H1 (cell line): ENCODE measurements around the gene ATXN7. TPM values are rescaled to one million over a fixed set of nuclear protein-coding genes. Genes with fewer than 3 reads are reported as not detected.

ENCODE experiments used
- CTCF ChIA-PET: fragments of 300-600 bp; sonication (Branson Sonifier 250); formaldehyde crosslinking; loops from one replicate; lab custom pipeline; 2021; ENCODE audit not compliant: partially characterized antibody; lab: Charles Lee
- POLR2A ChIA-PET: fragments of 300-600 bp; sonication (Branson Sonifier 250); formaldehyde crosslinking; loops from one replicate; lab custom pipeline; 2021; ENCODE audit warnings: inconsistent platforms; ENCODE audit not compliant: partially characterized antibody; lab: Charles Lee
- DNase-seq, 2 experiments: peaks; one replicate each; pipeline versions ENCODE4 v3.0.0 to v3.0.0-alpha.2; 2010 to 2022; ENCODE audit warnings: low spot score in 2 of 2, low read depth in 1 of 2, mixed read lengths in 1 of 2
- FAIRE-seq: peaks from 2 replicates; lab custom pipeline; 2011; peaks lifted over from hg19 to GRCh38; lab: Jason Lieb, UNC
- H2AFZ ChIP-seq: 2 replicates; pipeline ENCODE4 v1.8.1; 2012; ENCODE audit warnings: low read length, inconsistent platforms
- H2AK5ac ChIP-seq: 2 replicates; pipeline ENCODE4 v1.6.1; 2013; ENCODE audit warnings: low read depth, low read length
- H2BK120ac ChIP-seq: replicated peaks from 2 replicates; pipeline ENCODE3; 2013; ENCODE audit warnings: low read depth, low read length, inconsistent platforms
- H2BK12ac ChIP-seq: 2 replicates; pipeline ENCODE4 v1.6.1; 2013; ENCODE audit warnings: low read depth, low read length
- H2BK15ac ChIP-seq: 2 replicates; pipeline ENCODE4 v1.6.1; 2013; ENCODE audit warnings: low read length
- H2BK20ac ChIP-seq: 2 replicates; pipeline ENCODE4 v1.6.1; 2013; ENCODE audit warnings: low read length
- H2BK5ac ChIP-seq: 2 replicates; pipeline ENCODE4 v1.6.1; 2013; ENCODE audit warnings: low read depth, low read length
- H3K14ac ChIP-seq: 2 replicates; pipeline ENCODE4 v1.6.1; 2013; ENCODE audit warnings: inconsistent platforms; ENCODE audit not compliant: insufficient read length
- H3K18ac ChIP-seq: 2 replicates; pipeline ENCODE4 v1.6.1; 2013; ENCODE audit warnings: low read length; ENCODE audit errors: extremely low read depth
- H3K23ac ChIP-seq: 2 replicates; pipeline ENCODE4 v1.6.1; 2013; ENCODE audit warnings: inconsistent platforms; ENCODE audit not compliant: insufficient read length
- H3K23me2 ChIP-seq: 2 replicates; pipeline ENCODE4 v1.6.1; 2013; ENCODE audit warnings: low read depth, low read length
- H3K27ac ChIP-seq: 2 replicates; pipeline ENCODE4 v1.6.1; 2011; ENCODE audit warnings: low read depth, low read length, inconsistent platforms
- H3K27me3 ChIP-seq, 4 experiments: replicated peaks in 1 of 4; 1 replicate in 1 of 4; 2 replicates in 3 of 4; pipeline versions ENCODE4 v1.6.1 to v1.8.1; 2011 to 2013; ENCODE audit warnings: low read length in 3 of 4, mild to moderate bottlenecking in 3 of 4, inconsistent platforms in 2 of 4, mixed read lengths in 2 of 4, moderate library complexity in 1 of 4; ENCODE audit not compliant: control insufficient read depth in 3 of 4, insufficient read depth in 3 of 4; ENCODE audit errors: extremely low read depth in 1 of 4
- H3K36me3 ChIP-seq, 4 experiments: 2 replicates each; pipeline versions ENCODE4 v1.6.1 to v1.8.1; 2011 to 2013; ENCODE audit warnings: mild to moderate bottlenecking in 4 of 4, low read length in 3 of 4, moderate library complexity in 2 of 4, control low read depth in 1 of 4, inconsistent platforms in 1 of 4; ENCODE audit not compliant: insufficient read depth in 4 of 4, control insufficient read depth in 2 of 4
- H3K4ac ChIP-seq: replicated peaks from 2 replicates; pipeline ENCODE3; 2013; ENCODE audit warnings: low read length, low read depth, mixed read lengths, inconsistent platforms; ENCODE audit not compliant: insufficient read length
- H3K4me1 ChIP-seq, 4 experiments: replicated peaks in 1 of 4; 1 replicate in 1 of 4; 2 replicates in 3 of 4; pipeline versions ENCODE4 v1.6.1 to v1.8.1; 2011 to 2013; ENCODE audit warnings: low read length in 3 of 4, inconsistent platforms in 2 of 4, mixed read lengths in 1 of 4; ENCODE audit not compliant: insufficient read depth in 4 of 4, control insufficient read depth in 3 of 4
- H3K4me2 ChIP-seq, 2 experiments: 2 replicates each; pipeline versions ENCODE4 v1.6.1 to v1.8.1; 2011 to 2013; ENCODE audit warnings: low read depth in 2 of 2, low read length in 2 of 2, control low read depth in 1 of 2, inconsistent platforms in 1 of 2, mild to moderate bottlenecking in 1 of 2; ENCODE audit not compliant: insufficient read depth in 1 of 2
- H3K4me3 ChIP-seq, 4 experiments: fragments of 200-600, 300-600 bp in 1 of 4; sonication (generic), shearing (Covaris generic), sonication (Bioruptor Twin) in 1 of 4; 2 replicates each; pipeline versions ENCODE4 v1.5.1 to v1.8.1; 2011 to 2016; ENCODE audit warnings: low read length in 4 of 4, low read depth in 3 of 4, control low read depth in 2 of 4, inconsistent platforms in 2 of 4, mild to moderate bottlenecking in 2 of 4, mixed read lengths in 1 of 4, moderate library complexity in 1 of 4; ENCODE audit not compliant: insufficient read depth in 2 of 4; ENCODE audit errors: extremely low read depth in 1 of 4
- H3K56ac ChIP-seq: replicated peaks from 2 replicates; pipeline ENCODE3; 2013; ENCODE audit warnings: low read depth, mild to moderate bottlenecking, mixed read lengths, low read length, inconsistent platforms; ENCODE audit not compliant: insufficient read length
- H3K79me1 ChIP-seq: 2 replicates; pipeline ENCODE4 v1.6.1; 2013; ENCODE audit warnings: low read depth, low read length, control low read depth
- H3K79me2 ChIP-seq, 2 experiments: 2 replicates each; pipeline versions ENCODE4 v1.6.1 to v1.8.1; 2012 to 2013; ENCODE audit warnings: low read length in 2 of 2, mild to moderate bottlenecking in 2 of 2, inconsistent platforms in 1 of 2; ENCODE audit not compliant: insufficient read depth in 2 of 2, control insufficient read depth in 1 of 2
- H3K9ac ChIP-seq, 4 experiments: replicated peaks in 1 of 4; 1 replicate in 1 of 4; 2 replicates in 3 of 4; pipeline versions ENCODE4 v1.6.1 to v1.8.1; 2011 to 2013; ENCODE audit warnings: low read depth in 3 of 4, low read length in 3 of 4, control low read depth in 2 of 4, mild to moderate bottlenecking in 2 of 4, moderate library complexity in 2 of 4, inconsistent platforms in 1 of 4; ENCODE audit errors: extremely low read depth in 1 of 4
- H3K9me3 ChIP-seq, 2 experiments: 2 replicates each; pipeline versions ENCODE4 v1.6.1 to v1.8.1; 2012 to 2013; ENCODE audit warnings: mild to moderate bottlenecking in 2 of 2, moderate library complexity in 2 of 2, control low read depth in 1 of 2, inconsistent platforms in 1 of 2, low read depth in 1 of 2, low read length in 1 of 2, mixed read lengths in 1 of 2; ENCODE audit not compliant: insufficient read depth in 2 of 2
- H4K20me1 ChIP-seq, 2 experiments: replicated peaks in 1 of 2; 2 replicates each; pipeline versions ENCODE3 to v1.8.1; 2011 to 2013; ENCODE audit warnings: inconsistent platforms in 2 of 2, low read length in 2 of 2, mild to moderate bottlenecking in 1 of 2; ENCODE audit not compliant: insufficient read depth in 2 of 2, control insufficient read depth in 1 of 2
- H4K5ac ChIP-seq: 2 replicates; pipeline ENCODE4 v1.6.1; 2013; ENCODE audit warnings: low read length, low read depth, mixed read lengths, inconsistent platforms; ENCODE audit not compliant: insufficient read length
- H4K8ac ChIP-seq: 2 replicates; pipeline ENCODE4 v1.8.0; 2013; ENCODE audit warnings: mild to moderate bottlenecking, moderate library complexity, low read length, inconsistent platforms; ENCODE audit not compliant: insufficient read depth; ENCODE audit errors: extremely low read depth
- H4K91ac ChIP-seq: replicated peaks from 2 replicates; pipeline ENCODE3; 2013; ENCODE audit warnings: low read length, mixed read lengths, inconsistent platforms; ENCODE audit not compliant: insufficient read length
- BRCA1 ChIP-seq: IDR thresholded peaks from 2 replicates; pipeline ENCODE4 v1.6.1; 2012; ENCODE audit warnings: low read depth, low read length, improper control_type of control experiment
- POLR2AphosphoS5 ChIP-seq: IDR thresholded peaks from 2 replicates; pipeline ENCODE4 v1.6.1; 2011; ENCODE audit warnings: low read depth, low read length
- RAD21 ChIP-seq, 2 experiments: IDR thresholded peaks in 1 of 2; conservative IDR thresholded peaks in 1 of 2; 2 replicates each; pipeline ENCODE4 v1.6.1; 2011; ENCODE audit warnings: low read depth in 2 of 2, low read length in 2 of 2, improper control_type of control experiment in 1 of 2, inconsistent platforms in 1 of 2, mild to moderate bottlenecking in 1 of 2, moderate library complexity in 1 of 2
- WGBS, 2 experiments: shearing (Covaris generic) in 1 of 2; methylation state at CpG; one replicate each; pipeline versions ENCODE4 v1.1.6 to v1.1.7; 2013 to 2015; ENCODE audit warnings: low lambda C conversion rate in 2 of 2, mixed read lengths in 2 of 2, inconsistent platforms in 1 of 2, low coverage in 1 of 2, missing lambda C conversion rate in 1 of 2; ENCODE audit not compliant: insufficient replicate concordance in 2 of 2, insufficient coverage in 1 of 2, insufficient read length in 1 of 2; ENCODE audit errors: extremely low coverage in 1 of 2, missing lambda C conversion rate in 1 of 2; 5-methylcytosine and 5-hydroxymethylcytosine counted together
- polyA plus RNA-seq, 7 experiments: library from polyadenylated mRNA; depleted of rRNA in 3 of 7; stranded (reverse) in 5 of 7; unstranded in 2 of 7; fragments of >200 nt in 5 of 7; fragments of 200-250 nt in 2 of 7; gene quantifications; 1 replicate in 5 of 7; 2 replicates in 1 of 7; 4 replicates in 1 of 7; pipeline versions ENCODE4 v1.2.1 to v1.2.3, GENCODE V29; 2011 to 2013; ENCODE audit warnings: missing spikeins in 2 of 7, mixed read lengths in 2 of 7
- total RNA-seq: library from RNA; stranded (reverse); fragmentation: NEBNext Ultra II Directional; extraction: Animal tissue kit (Norgen Biotek cat#: 25700); gene quantifications from 2 replicates; pipeline ENCODE4 v1.2.1, GENCODE V29; 2021
- TF ChIP-seq, protein P1 (sequence below): IDR thresholded peaks from 2 replicates; pipeline ENCODE4 v1.6.1; 2012; ENCODE audit warnings: inconsistent platforms
- TF ChIP-seq, protein P2 (sequence below), 3 experiments: IDR thresholded peaks; 1 replicate in 2 of 3; 2 replicates in 1 of 3; pipeline versions ENCODE4 v1.5.1 to v1.6.1; 2011; ENCODE audit warnings: low read length in 3 of 3, mild to moderate bottlenecking in 3 of 3, inconsistent platforms in 2 of 3, low read depth in 1 of 3, moderate library complexity in 1 of 3; ENCODE audit not compliant: insufficient read depth in 1 of 3; ENCODE audit errors: control extremely low read depth in 1 of 3

ATXN7 gene
- total and polyA plus RNA-seq, 2 of the 8 experiments (the other 6 are each of a cell fraction or from before 2014, with no cell fraction given) = 15.5 to 16.8 TPM

DNA sequence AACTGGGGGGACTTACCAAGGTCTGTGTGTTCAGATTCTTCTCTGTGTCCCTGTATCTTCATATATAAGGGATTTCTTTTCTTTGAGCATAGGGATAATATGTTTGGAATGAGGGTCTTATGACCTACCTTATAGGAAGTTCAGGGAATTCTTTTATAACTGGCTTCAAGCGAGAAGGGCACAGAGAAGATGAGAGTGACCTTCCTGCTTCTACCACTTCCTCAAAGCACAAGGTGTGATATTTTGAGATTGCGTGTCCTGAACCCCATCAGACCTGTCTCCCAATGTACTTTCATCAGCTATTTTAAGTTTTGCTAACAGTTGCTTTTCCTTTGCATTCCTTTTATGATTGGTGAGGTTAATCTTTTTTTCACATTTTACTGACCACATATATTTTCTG, 162.7 kb downstream of the ATXN7 start:
- CTCF ChIA-PET = interaction anchor here (1.0 to 6.3 kb wide), 4 partner anchors 23 to 458 kb away, joined by 4 to 51 read pairs (median 5); no protein-coding TSS in a partner anchor
- Histone ChIP-seq H3K79me1 (no peaks in the 10 kb centered on the region), H2AFZ (no peak overlapping the region), H3K79me2 (peaks cover 5 to 16% of the 10 kb centered on the region in 2 experiments; a peak in 3 of 4 replicates), H2BK5ac (no peak overlapping the region), H2BK15ac (no peak overlapping the region), H2BK12ac (no peak overlapping the region), H2AK5ac (no peak overlapping the region)
- TF ChIP-seq, protein P1, sequence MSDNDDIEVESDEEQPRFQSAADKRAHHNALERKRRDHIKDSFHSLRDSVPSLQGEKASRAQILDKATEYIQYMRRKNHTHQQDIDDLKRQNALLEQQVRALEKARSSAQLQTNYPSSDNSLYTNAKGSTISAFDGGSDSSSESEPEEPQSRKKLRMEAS = no peak
- TF ChIP-seq, protein P2, sequence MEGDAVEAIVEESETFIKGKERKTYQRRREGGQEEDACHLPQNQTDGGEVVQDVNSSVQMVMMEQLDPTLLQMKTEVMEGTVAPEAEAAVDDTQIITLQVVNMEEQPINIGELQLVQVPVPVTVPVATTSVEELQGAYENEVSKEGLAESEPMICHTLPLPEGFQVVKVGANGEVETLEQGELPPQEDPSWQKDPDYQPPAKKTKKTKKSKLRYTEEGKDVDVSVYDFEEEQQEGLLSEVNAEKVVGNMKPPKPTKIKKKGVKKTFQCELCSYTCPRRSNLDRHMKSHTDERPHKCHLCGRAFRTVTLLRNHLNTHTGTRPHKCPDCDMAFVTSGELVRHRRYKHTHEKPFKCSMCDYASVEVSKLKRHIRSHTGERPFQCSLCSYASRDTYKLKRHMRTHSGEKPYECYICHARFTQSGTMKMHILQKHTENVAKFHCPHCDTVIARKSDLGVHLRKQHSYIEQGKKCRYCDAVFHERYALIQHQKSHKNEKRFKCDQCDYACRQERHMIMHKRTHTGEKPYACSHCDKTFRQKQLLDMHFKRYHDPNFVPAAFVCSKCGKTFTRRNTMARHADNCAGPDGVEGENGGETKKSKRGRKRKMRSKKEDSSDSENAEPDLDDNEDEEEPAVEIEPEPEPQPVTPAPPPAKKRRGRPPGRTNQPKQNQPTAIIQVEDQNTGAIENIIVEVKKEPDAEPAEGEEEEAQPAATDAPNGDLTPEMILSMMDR (IDR thresholded peaks at IDR 0.05; ENCODE audit: control extremely low read depth in 1 of 3, insufficient read depth in 1 of 3, low read depth in 1 of 3, low read length in 3 of 3) = no peak
- TF ChIP-seq POLR2AphosphoS5 (no peak), RAD21 (IDR thresholded peaks at IDR 0.05 in 1 of 2, conservative IDR thresholded peaks at IDR 0.05 in 1 of 2; ENCODE audit: low read depth in 2 of 2, low read length in 2 of 2) (no peak), BRCA1 (no peak)
- TF ChIP-seq, all 59 proteins: peak for 0
- H3K4me1 ChIP-seq = peaks cover 3 to 13% (median 7%) of the 10 kb centered on the region in 4 experiments
- WGBS, 2 experiments = 92% methylated on average over 2 of the region's 2 CpGs; no CpG with 5 or more reads in 1 of the 2 experiments
- no peak overlapping the region for H3K4ac ChIP-seq
- DNase-seq (no peak), FAIRE-seq (no peak)
- no peaks in the 10 kb centered on the region for H3K27me3 ChIP-seq
- no peak overlapping the region for H4K5ac ChIP-seq
- no peak overlapping the region for H3K14ac ChIP-seq
- H3K23me2 ChIP-seq = peaks cover 6% of the 10 kb centered on the region
- no peak overlapping the region for H4K8ac ChIP-seq
- H3K18ac ChIP-seq = no peak overlapping the region
- no peak overlapping the region for H3K4me3 ChIP-seq
- no peak overlapping the region for H3K9ac ChIP-seq
- H3K56ac ChIP-seq = no peak overlapping the region
- no peak overlapping the region for H3K23ac ChIP-seq
- H3K4me2 ChIP-seq = no peak overlapping the region
- POLR2A ChIA-PET = no interaction called here
- H3K9me3 ChIP-seq = no peaks in the 10 kb centered on the region
- no peaks in the 10 kb centered on the region; a peak in 2 of 8 replicates for H3K36me3 ChIP-seq
- peaks cover 0 to 2% of the 10 kb centered on the region in 2 experiments for H4K20me1 ChIP-seq
- no peak overlapping the region for H4K91ac ChIP-seq
- H2BK120ac ChIP-seq = no peak overlapping the region
- no peak overlapping the region for H3K27ac ChIP-seq
- no peak overlapping the region for H2BK20ac ChIP-seq
